ENCODE results near the gene OR5H1.
"Not testable (repeated sequence)": the region's sequence is repeated elsewhere in the genome, so short reads cannot be mapped to it uniquely, and the experiment has no call there.

OR5H1 gene
- long read RNA-seq, donor 1, result 0 reads
- long read RNA-seq, donor 2, result 0 reads
- long read RNA-seq, donor 3, result 0 reads
- long read RNA-seq, donor 4, result 0 reads
- long read RNA-seq, donor 5, result 0 reads
- long read RNA-seq, donor 6, result 0 reads
- long read RNA-seq, donor 7, result 0 reads
- long read RNA-seq, donor 8, result 0 reads

DNA sequence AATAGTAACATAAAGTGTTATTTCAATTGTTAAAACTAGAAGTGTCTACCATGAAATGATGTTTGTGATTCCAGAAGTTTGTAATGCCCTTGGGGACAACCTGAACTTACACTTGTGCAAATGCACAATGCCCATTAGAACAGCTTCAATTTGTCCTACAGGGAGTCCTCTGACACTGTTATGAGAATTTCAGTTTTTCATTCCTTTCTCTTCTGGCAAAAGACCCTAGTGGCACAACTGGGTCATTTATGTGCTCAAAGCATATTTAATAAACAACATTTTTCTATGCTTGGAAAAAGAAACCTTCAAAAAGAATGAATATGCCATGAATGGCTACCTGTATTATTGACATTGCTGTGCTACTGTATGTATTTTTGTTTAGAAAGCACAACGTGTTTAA is at the start of gene OR5H1:
TSS of gene OR5H1 (plus strand) at position 301 of the 400 bp plus-strand sequence. CDS start 1,977 bp downstream, outside the sequence.
- no peak for DNase-seq

- no peak for DNase-seq
Observed at GRCh38 chr3:98086873-98087272, 43.6 kb upstream of the OR5H1 start, which contains the start of gene OR5AC2. Gene OR5AC2, plus strand, starts transcription at chr3:98087173. Its CDS starts 0 bp downstream, at chr3:98087173.

GRCh38 chr3:98095882-98096281 is 34.6 kb upstream of the OR5H1 start:
- DNase-seq, result no peak

GRCh38 chr3:98099848-98100247 is 30.7 kb upstream of the OR5H1 start:
- DNase-seq, result no peak

- no peak for DNase-seq
Observed at GRCh38 chr3:98108162-98108561, 22.4 kb upstream of the OR5H1 start.

DNA sequence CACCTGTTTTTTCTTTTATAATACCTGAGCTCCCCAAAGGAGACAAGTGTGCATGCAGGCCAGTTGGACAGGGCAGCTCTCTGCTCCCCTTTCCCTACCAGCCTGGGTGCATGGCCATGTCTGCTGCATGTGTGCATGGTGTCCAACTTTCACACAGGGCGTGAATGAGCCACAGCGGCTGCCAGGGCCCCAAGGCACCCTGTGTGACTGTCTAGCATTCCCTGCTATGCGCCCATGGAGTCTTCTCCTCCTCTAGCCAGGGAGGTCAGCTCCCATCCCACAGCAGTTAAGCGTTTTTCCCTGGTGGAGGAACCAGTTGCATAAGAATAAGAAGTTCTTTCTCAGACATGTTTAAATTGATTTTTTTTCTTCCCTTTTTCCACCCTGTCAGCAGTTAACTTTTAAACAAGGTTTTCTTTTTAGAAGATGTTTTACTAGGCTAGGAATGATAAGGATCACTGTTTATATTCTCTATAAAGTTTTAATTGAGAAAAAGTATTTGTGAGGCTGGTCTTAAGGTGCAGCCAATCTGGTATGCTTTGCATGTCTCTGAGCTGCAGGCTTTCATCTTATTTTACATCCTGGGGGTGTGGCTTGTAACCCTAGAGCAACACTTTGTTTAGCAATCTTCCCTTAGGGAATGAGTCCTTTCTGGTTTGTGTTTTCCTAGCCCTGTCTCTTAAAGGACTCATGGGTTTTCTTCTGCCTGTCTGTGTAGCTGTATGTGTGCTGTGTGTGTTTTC is 20.5 kb upstream of the OR5H1 start:
- no peak for DNase-seq

DNA sequence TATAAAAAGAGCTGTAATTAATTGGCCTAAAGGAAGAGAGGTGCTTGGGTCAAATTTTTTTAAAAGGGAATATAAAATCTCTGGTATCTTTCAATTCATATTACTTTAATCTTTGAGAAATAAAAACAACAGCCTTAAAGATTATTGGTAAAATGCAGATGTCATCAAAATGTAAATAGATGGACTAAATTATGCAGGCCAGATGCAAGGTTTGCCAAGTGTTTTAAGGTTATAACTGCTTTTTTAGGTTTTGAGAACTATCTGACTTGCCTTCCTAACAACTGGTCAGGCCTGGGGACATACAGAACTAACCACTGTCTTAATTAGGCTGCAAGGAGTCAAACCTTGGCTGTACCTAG is 20.0 kb upstream of the OR5H1 start:
- no peak for DNase-seq

DNA sequence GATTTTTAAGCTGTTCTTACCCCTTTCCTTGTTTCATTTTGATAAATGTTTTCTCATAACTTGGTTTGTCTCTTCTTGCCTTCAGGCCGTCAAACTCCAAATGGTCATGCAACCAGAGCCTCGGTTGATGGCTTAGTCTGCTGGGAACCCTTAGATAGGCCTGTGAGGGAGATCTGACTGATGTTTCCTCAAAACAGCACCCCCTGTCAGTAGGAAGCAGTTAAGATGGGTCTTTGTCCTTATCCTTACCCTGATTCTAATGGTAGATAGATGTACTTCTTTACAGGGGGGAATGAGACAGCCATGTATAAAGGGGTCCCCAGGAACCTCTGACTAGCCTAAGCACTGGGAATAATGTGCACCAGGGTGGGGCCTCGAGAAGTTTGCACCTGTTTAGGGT is 16.3 kb upstream of the OR5H1 start:
- DNase-seq, result no peak

GRCh38 chr3:98115717-98116116 is 14.8 kb upstream of the OR5H1 start:
- no peak for DNase-seq

DNA sequence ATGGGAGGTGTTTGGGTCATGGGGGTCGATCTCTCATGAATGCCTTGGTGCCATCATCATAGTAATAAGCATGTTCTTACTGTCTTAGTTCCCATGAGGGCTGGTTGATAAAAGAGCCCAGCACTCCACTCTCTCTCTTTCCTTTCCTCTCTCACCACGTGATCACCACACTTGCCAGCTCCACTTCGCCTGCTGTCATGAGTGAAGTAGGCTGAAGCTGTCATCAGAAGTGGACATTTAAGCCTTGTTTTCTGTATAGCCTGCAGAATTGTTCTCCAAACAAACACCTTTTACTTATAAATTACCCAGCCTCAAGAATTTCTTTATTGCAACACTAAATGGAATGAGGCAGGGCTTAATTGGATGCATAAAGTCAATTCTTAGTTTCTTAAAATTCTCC is 6.1 kb downstream of the OR5H1 start:
- no peak for DNase-seq

DNA sequence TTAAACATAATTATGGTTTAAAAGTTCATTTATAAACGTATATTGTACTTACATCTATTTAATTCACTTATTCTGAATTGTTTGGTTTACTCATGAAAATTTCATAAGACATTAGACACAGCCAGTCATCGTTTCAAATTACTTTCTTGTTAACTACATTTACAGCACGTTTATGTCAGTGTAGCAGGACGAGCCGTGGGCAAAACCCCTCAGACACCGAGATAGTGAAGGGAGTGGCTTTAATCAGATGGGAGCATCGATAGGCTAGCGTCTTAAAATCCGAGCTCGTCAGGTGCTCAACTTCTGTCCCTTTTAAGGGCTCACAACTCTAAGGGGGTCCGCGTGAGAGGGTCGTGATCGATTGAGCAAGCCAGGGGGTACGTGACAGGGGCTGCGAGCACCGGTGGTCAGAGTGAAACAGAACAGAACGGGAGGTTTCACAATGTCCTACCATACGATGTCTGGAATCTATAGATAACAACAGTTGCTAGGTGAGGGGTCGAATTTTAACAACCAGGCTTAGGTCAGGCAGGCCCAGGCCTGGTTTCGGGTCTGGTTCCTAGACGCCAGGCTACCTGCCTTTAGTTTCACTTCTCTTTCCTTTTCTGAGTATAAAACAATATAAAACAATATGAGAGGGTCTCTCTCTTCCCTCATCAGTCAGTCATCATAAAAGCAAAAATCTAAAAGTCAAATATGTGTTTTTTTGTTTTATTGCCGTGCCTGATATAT is 7.5 kb downstream of the OR5H1 start:
- not testable (repeated sequence) for DNase-seq

DNA sequence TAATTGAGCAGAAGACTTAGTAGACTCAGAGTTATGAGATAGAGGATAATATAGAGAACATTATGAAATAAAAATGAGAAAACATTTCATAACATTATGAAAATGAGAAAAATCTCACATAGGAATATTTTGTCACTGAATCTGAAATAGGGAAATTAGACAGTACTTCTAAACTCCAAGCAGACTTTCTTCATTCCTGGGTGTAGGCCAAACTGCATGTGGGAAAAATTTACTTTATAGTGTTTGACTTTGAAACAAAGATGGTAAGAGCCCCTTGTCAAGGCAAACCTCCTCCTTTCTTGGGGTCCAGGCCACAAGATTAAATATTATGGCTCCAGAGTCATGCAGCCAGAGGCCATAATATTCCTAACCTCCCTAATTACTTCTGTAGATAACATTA is 10.0 kb downstream of the OR5H1 start:
- no peak for DNase-seq

GRCh38 chr3:98147179-98147578 is 16.7 kb downstream of the OR5H1 start, which contains the start of gene OR5H14:
Gene OR5H14, plus strand, starts transcription at chr3:98147479. Its CDS starts 1,907 bp downstream, at chr3:98149386.
- DNase-seq, result no peak

DNA sequence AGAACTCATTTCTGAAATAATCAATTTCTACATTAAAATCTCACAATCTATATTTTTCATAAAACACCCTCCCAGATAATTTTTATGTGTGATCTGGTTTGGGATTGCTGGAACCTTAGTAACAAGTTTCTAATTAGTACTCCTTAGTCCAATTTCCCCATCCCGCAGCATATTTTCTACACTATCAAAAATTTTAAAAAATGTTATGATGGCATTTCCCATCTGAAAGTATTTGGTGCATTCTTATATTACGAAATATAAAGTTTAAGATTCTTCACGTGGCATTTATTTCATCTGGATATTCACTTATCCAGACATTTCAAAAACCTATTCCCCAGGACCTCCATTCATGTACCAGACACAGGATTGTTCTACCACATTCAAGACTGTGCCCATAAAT is 18.2 kb downstream of the OR5H1 start:
- DNase-seq, result no peak

DNA sequence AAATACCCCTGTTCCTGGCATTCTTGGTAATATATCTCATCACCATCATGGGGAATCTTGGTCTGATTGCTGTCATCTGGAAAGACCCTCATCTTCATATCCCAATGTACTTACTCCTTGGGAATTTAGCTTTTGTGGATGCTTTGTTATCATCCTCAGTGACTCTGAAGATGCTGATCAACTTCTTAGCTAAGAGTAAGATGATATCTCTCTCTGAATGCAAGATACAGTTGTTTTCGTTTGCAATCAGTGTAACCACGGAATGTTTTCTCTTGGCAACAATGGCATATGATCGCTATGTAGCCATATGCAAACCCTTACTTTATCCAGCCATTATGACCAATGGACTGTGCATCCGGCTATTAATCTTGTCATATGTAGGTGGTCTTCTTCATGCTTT is 18.9 kb downstream of the OR5H1 start:
- not testable (repeated sequence) for DNase-seq

- DNase-seq, result no peak
Observed at GRCh38 chr3:98151241-98151640, 20.7 kb downstream of the OR5H1 start.

DNA sequence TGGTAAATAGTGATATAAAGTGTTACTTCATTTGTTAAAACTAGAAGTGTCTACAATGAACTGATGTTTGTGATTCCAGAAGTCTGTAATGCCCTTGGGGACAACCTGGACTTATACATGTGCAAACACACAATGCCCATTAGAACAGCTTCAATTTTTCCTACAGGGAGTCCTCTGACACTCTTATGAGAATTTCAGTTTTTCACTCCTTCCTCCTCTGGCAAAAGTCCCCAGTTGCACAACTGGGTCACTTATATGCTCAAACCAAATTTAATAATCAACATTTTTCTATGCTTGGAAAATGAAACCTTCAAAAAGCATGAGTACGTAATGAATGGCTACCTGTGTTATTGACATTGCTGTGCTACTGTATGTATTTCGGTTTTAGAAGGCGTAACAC is 35.9 kb downstream of the OR5H1 start, which contains the start of gene OR5H15:
TSS of gene OR5H15 (plus strand) at position 301 of the 400 bp plus-strand sequence. CDS start 2,004 bp downstream, outside the sequence.
- no peak for DNase-seq

DNA sequence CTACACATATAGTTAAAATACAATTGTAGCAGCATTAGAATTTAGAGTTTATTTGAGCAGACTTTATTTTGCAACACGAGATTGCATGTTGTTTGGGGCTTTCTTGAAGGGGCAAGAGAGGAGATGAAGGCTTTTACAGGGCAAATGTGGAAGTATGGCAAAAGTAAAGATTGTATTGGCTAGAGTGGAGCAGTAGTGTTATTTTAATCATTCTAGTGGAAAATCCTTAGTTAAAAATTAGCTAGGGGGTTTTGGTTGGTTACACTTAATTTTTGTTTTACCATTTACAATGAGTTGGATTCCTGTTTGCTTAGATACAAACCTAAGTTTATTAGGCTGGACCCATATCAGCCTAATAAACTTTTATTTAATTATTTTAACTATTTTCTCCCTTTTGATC is 40.5 kb downstream of the OR5H1 start:
- no peak for DNase-seq

GRCh38 chr3:98172621-98173020 is 42.1 kb downstream of the OR5H1 start:
- DNase-seq, result no peak

- DNase-seq, result no peak
Observed at GRCh38 chr3:98180319-98180890, 49.9 kb downstream of the OR5H1 start.

GRCh38 chr3:98182196-98182595 is 51.7 kb downstream of the OR5H1 start:
- DNase-seq, result no peak

DNA sequence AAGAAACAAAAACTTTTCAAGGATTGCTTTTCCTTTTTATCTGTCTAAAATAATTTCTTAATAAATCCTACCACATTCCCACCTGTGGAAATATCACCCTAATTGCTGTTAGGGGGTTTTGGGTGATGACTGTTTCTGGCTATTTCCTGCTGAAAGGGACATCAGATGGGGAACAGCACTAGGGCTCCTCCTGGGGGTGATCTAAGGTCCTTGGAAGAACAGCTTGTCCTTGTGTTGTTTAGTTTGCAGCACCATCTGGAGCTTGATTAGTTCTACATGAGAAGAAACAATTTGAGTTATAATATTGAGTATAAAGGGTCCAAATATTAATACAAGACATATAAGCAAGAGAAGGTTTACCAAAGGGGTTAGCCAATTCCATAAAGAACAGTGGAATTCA is 54.7 kb downstream of the OR5H1 start:
- no peak for DNase-seq
